ENCODE measurements around the gene TRIP6.
"Not testable (repeated sequence)": the region's sequence is repeated elsewhere in the genome, so short reads cannot be mapped to it uniquely, and the experiment has no call there.

Gene TRIP6

GRCh38 chr7:100890653-100891567 lies 23.7 kb downstream of the TRIP6 start:
- DNase-seq (ENCODE audit: low read depth in 2 of 2), result no peak

DNA sequence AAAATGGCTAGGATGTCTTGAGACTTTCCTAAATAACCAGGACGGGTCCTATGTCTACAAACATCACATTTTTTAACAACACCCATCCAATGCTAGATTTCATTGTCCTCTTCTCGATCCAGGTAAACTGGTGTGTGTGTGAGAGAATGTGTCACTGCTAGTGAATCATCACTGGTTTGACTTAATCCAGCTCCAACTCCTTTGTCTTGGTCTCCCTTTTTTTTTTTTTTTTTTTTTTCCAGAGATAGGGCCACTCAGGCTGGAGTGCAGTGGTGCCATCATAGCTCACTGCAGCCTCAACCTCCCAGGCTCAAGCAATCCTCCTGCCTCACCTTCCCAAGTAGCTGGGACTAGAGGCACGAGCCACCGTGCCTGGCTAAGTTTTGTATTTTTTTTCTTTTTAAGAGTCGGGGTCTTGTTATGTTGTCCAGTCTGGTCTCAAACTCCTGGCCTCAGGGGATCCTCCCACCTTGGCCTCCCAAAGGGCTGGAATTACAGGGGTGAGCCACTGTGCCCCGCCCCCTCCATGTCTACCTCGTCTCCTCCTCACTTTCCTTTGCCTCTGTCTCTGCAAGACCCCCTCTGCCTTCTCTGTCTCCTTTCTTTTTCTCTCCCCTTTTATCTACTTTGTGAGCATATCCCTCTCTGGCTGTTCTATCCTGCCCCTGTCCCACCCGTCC lies 24.5 kb downstream of the TRIP6 start:
- no peak for DNase-seq (ENCODE audit: low read depth in 2 of 2)

GRCh38 chr7:100892364-100893317 lies 25.5 kb downstream of the TRIP6 start:
- DNase-seq (ENCODE audit: low read depth in 2 of 2), result no peak

DNA sequence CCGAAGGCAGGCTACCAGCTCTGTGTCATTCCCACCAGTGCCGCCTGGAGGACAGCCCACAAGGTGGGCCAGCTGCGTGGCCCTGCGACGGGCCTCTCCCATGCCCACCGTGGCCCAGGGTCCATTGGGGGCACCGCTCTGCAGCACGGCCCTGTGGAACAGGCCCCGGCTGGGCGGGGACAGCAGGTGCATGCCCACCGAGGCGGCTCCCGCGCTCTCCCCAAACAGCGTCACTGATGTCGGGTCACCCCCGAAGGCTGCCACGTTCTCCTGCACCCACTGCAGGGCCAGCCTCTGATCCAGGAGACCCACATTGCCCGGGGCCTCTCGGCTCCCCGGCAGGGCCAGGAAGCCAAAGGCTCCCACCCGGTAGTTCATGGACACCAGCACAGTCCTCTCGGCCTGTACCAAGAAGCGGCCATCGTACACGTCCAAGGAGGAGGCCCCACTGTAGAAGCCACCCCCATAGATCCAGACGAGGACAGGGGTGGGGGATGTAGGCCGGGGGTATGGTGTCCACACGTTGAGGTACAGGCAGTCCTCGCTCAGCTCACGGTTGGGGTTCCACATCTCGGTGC lies 26.2 kb downstream of the TRIP6 start:
- DNase-seq (ENCODE audit: low read depth in 2 of 2), result no peak

DNA sequence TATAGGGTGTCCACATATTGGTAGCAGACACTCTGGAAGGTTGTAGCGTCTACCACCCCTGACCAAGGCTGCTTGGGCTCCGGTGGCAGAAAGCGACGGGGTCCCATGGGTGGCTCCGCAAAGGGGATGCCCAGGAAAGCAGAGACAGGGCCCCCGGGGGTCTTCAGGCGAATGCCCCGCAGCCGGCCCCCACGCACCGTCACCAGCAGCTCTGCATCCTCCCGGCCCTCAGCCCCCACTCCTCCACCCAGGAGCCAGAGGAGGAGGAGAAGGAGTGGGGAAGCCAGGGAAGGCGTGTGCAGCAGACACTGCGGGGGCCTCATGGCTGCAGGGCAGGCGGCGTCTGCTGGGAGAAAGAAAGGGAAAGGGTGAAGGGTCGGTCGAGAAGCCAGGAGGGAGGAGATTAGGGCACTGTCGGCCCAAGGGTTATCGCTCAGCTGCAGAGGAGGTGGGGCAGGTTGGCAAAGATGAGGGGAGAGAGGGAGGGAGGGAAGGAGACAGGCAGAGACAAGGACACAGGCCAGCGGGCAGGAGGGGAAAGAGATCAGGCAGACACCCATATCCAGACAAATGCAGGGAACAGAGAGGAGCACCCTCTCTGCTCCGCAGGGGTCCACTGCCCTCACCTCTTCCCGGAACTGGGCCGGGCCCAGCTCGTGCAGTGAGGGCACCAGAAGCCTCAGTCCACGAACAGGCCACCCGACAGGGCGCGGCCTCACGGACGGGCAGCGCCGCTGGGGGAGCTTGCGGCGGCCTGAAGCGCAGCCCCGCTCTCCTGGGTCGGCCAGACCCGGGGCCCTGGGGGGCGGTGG lies 26.9 kb downstream of the TRIP6 start:
- DNase-seq (ENCODE audit: low read depth in 2 of 2), result no peak

DNA sequence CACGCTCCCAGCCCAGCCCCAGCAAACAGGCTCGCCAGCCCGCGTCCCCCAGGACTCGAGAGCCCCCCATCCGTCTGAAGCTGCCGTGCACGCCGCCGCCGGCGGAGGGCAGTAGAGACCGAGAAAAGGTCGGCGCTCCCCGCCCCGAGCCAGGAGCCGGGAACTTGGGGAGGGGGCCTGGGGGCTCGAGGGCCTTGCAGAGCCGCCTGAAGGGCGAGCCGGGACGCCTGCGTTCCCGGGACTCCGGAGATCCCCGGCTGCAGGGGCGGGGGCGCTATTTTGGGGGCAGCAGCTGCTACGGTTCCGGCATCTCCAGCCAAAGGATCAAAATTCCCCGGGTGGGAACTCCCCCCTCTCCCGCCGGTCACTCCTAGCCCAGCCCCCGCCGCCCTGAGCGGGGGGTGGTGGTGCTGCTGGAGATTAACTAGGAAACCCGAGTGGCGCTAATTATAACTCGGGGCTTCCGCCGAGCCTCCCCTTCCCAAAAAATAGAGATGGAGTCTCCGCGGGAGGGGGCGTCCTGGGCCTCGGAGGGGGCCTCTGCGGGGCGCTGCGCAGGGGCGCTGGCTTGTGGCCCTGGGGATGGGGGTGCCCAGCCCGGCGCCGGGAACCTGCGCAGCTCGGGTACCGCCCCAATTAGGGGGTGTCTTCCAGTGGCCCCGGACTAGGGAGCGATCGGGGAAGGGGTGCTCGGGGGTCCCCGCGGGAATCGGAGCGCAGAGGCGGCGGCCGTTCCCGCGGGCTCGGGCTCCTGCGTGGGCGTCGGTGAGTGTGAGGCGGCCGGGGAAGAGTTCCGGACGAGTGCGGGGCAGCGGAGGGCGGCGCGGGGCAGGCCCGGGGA lies 27.9 kb downstream of the TRIP6 start:
- DNase-seq (ENCODE audit: low read depth in 2 of 2), result no peak

DNA sequence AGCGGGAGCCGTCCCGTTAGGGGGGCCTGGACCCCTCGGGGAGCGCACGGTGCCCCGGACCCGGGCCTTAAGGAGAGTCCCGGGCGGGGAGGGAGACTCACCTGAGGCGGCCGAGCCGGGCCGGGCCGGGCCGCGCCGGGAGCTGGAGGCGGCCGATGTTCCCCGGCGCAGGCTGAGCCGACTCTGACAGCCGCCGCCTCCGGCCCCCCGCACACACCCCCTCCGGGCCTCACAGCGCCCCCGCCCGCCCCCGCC lies 28.4 kb downstream of the TRIP6 start, which contains the start of gene ACHE:
ACHE (minus strand) TSS at position 188 of the 255 bp plus-strand sequence. CDS start 1,656 bp downstream, outside the sequence.
- DNase-seq (ENCODE audit: low read depth in 2 of 2), result no peak

DNA sequence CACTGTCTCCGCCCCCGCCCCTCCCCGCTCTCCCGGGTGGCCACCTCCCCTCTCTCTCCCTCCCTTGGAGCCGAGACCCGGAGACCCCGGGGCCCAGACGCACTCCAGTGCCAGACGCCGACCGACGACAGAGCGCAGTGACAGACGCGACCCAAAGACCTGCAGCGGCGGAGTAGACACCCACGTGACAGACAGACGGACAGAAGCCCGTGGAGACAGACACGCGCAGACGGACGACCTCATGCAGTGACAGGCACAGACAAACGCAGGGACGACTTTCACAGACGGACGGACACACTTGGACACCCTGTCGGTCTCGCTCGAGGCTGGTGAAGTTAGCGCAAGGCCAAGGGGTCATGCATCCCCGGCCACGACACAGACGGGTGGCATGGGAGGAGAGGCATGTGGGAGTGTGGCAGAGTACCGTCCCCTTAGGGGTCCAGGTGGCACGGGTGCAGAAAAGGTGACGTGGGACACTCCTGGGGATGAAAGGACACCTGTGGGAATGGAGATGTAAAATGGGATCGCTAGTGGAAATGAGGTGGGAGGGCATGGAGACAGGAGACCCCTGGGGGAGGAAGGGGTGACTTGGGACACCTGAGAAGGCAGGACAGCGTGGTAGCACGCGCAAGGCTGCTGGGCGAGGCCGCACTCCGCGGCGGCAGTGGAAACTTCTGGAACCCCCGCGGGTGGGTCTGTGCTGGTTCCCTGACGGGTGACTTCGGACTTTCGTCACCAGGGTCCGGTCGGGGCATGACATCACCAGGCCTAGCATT lies 29.0 kb downstream of the TRIP6 start:
- no peak for DNase-seq (ENCODE audit: low read depth in 2 of 2)

- peak in 1 of 2 donors; percentile 22 for DNase-seq (ENCODE audit: low read depth in 2 of 2)
Observed at GRCh38 chr7:100896732-100897608, 29.8 kb downstream of the TRIP6 start.

DNA sequence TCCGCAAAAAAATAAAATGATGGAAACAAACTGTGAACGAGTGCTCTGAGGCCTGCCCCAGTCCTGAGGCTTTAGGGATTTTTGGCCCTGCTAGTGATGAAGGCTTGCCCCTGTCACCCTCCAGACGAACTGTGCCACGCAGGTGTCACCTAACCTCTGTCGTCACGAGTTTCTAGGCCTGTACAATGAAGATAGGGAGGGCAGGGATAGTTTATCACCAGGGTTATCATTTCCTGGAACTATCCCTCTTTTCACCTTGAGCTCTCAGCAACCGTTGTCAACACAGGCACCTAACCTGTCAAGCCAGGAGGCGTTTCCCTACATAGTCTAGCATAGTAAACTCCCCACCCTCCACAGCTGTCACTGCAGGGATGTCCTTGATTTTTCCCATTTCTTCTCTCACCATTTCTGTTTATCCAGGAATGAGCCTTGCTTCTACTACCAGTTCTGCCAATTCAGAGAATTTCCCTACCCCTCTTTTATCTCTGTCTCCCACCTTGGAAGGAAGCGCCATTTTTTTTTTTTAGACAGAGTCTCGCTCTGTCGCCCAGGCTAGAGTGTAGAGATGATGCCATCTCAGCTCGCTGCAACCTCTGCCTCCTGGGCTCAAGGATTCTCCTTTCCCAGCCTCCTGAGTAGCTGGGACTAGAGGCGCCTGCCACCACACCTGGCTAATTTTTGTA lies 30.7 kb downstream of the TRIP6 start:
- no peak for DNase-seq (ENCODE audit: low read depth in 2 of 2)

DNA sequence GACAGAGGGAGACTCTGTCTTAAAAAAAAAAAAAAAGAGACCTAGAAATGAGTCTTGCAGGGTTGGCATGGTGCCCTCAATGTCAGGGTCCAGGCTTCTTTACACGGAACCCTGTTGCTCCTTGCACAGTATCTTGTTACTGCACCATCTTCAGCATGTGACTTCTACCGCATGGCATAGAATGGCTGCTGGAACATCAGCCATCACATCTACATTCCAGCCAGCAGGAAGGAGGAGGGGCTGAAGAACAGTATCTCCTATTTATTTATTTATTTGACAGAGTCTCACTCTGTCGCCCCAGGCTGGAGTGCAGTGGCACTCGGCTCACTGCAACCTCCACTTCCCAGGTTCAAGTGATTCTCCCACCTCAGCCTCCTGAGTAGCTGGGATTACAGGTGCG lies 32.2 kb downstream of the TRIP6 start:
- no peak for DNase-seq (ENCODE audit: low read depth in 2 of 2)

GRCh38 chr7:100900978-100901377 lies 33.8 kb downstream of the TRIP6 start:
- DNase-seq (ENCODE audit: low read depth in 2 of 2), result no peak

DNA sequence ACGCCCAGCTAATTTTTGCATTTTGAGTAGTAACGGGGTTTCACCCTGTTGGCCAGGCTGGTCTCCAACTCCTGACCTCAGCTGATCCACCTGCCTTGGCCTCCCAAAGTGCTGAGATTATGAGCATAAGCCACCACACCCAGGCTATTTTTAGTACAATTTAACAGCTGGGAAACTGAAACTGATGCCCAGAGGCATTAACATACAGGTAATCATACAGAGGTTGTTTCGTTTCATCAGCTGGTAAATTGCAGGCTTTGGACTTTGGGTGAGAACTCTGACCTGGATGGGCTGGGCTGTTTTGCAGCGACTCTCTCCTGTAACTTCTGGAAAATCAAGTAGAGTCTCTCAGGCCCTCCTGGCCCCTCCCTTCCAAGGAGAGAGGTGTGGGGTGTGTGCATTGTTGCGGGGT lies 34.7 kb downstream of the TRIP6 start:
- no peak for DNase-seq (ENCODE audit: low read depth in 2 of 2)

GRCh38 chr7:100902638-100903037 lies 35.5 kb downstream of the TRIP6 start:
- DNase-seq (ENCODE audit: low read depth in 2 of 2), result no peak

DNA sequence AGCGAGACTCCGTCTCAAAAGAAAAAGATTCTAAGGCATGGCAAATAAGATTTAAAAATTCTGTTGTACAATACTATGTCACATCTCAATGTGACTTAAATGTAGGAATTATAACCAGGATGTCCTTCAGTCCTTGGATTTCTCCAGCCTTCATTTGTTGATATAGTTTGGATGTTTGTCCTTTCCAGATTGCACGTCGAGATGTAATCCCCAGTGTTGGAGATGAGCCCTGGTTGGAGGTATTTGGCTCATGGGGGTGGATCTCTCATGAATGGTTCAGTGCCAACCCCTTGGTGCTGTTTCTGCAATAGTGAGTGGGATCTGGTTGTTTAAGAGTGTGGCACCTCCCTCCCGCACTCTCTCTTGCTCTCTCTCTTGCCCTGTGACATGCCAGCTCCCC lies 41.3 kb downstream of the TRIP6 start:
- no peak for DNase-seq (ENCODE audit: low read depth in 2 of 2)

- not testable (repeated sequence) for DNase-seq (ENCODE audit: low read depth in 2 of 2)
Observed at GRCh38 chr7:100910443-100910842, 43.3 kb downstream of the TRIP6 start.

- DNase-seq (ENCODE audit: low read depth in 2 of 2), result no peak
Observed at GRCh38 chr7:100911484-100911883, 44.3 kb downstream of the TRIP6 start.
